Suprapubic skin (tissue), 4 donors: ENCODE results near the gene SNX21. TPM values are rescaled to one million over a fixed set of nuclear protein-coding genes. Genes with fewer than 3 reads are reported as not detected.

ENCODE experiments used
- DNase-seq, 2 donors: peaks; one replicate each; pipeline ENCODE4 v3.0.0-alpha.2; 2019; ENCODE audit warnings: low spot score in 2 of 2
- H3K27ac ChIP-seq: fragments of 200-600 bp; sonication (generic); one replicate; pipeline ENCODE4 v1.5.1; 2019
- H3K27me3 ChIP-seq: fragments of 200-600 bp; sonication (generic); one replicate; pipeline ENCODE4 v1.5.1; 2019
- H3K36me3 ChIP-seq: fragments of 200-600 bp; sonication (generic); one replicate; pipeline ENCODE4 v1.5.1; 2019
- H3K4me1 ChIP-seq: fragments of 200-600 bp; sonication (generic); one replicate; pipeline ENCODE4 v1.5.1; 2019
- H3K4me3 ChIP-seq: fragments of 200-600 bp; sonication (generic); one replicate; pipeline ENCODE4 v1.5.1; 2019; ENCODE audit warnings: mild to moderate bottlenecking
- H3K9me3 ChIP-seq: fragments of 200-600 bp; sonication (generic); one replicate; pipeline ENCODE4 v1.5.1; 2019
- EP300 ChIP-seq: sonication (generic); formaldehyde crosslinking; IDR thresholded peaks from one replicate; pipeline ENCODE4 v1.6.1; 2017; ENCODE audit warnings: antibody characterized with exemption
- POLR2A ChIP-seq, 2 donors: fragments of 450-650 bp; IDR thresholded peaks; one replicate each; pipeline ENCODE4 v1.6.1; 2017; ENCODE audit warnings: antibody characterized with exemption in 2 of 2, mild to moderate bottlenecking in 2 of 2, moderate library complexity in 2 of 2
- POLR2AphosphoS5 ChIP-seq, 3 donors: sonication (generic); formaldehyde crosslinking; IDR thresholded peaks; one replicate each; pipeline ENCODE4 v1.6.1; 2017; ENCODE audit warnings: antibody characterized with exemption in 3 of 3
- WGBS: methylation state at CpG from one replicate; pipeline ENCODE4 v1.1.5; 2018; 5-methylcytosine and 5-hydroxymethylcytosine counted together
- total RNA-seq, 4 donors: library from RNA; depleted of rRNA; stranded (reverse); fragments of >200 nt; gene quantifications; one replicate each; pipeline ENCODE4 v1.1.0, GENCODE V29; 2016
- TF ChIP-seq, protein P1 (sequence below), 2 donors: fragments of 200-600 bp in 1 of 2; fragments of 450-650 bp in 1 of 2; sonication (generic) in 1 of 2; IDR thresholded peaks; one replicate each; pipeline ENCODE4 v1.5.1; 2016 to 2019; ENCODE audit warnings: antibody characterized with exemption in 2 of 2, mild to moderate bottlenecking in 1 of 2, moderate library complexity in 1 of 2

Gene SNX21
- total RNA-seq, 4 donors from 2014 or later, result 106 to 161 (median 143) TPM

DNA sequence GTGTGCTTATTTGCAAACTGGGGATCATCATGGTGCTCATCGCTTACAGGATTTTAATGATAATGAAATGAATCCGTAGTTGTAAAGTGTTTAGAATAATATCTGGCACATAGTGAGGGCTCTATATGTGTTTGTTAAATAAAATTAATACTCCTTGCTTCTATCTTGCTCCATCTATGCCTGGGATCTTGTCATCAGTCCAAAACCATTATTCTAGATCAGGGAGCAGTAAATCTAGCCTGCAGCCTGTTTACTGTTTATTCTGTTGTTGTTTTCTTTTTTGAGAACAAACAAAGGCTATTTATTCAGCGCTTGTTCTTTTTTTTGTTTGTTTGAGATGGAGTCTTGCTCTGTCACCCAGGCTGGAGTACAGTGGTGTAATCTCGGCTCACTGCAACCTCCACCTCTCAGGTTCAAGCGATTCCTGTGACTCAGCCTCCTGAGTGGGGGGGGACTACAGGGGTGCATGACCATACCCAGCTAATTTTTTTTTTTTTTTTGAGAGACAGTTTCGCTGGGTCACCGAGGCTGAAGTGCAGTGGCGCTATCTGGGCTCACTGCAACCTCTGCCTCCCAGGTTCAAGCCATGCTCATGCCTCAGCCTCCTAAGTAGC lies 15.5 kb downstream of the SNX21 start:
- Histone ChIP-seq H3K4me3 (no peak overlapping the region), H3K36me3 (peaks cover 70% of the 10 kb centered on the region), H3K4me1 (no peaks in the 10 kb centered on the region), H3K27me3 (no peaks in the 10 kb centered on the region), H3K9me3 (no peaks in the 10 kb centered on the region), H3K27ac (no peak overlapping the region)
- DNase-seq, result no peak
- 94% methylated on average over 8 of the region's 8 CpGs for WGBS
- TF ChIP-seq POLR2AphosphoS5 (IDR thresholded peaks at IDR 0.05) (no peak), EP300 (no peak), POLR2A (IDR thresholded peaks at IDR 0.05) (no peak)
- TF ChIP-seq, protein P1, sequence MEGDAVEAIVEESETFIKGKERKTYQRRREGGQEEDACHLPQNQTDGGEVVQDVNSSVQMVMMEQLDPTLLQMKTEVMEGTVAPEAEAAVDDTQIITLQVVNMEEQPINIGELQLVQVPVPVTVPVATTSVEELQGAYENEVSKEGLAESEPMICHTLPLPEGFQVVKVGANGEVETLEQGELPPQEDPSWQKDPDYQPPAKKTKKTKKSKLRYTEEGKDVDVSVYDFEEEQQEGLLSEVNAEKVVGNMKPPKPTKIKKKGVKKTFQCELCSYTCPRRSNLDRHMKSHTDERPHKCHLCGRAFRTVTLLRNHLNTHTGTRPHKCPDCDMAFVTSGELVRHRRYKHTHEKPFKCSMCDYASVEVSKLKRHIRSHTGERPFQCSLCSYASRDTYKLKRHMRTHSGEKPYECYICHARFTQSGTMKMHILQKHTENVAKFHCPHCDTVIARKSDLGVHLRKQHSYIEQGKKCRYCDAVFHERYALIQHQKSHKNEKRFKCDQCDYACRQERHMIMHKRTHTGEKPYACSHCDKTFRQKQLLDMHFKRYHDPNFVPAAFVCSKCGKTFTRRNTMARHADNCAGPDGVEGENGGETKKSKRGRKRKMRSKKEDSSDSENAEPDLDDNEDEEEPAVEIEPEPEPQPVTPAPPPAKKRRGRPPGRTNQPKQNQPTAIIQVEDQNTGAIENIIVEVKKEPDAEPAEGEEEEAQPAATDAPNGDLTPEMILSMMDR (IDR thresholded peaks at IDR 0.05), result no peak

DNA sequence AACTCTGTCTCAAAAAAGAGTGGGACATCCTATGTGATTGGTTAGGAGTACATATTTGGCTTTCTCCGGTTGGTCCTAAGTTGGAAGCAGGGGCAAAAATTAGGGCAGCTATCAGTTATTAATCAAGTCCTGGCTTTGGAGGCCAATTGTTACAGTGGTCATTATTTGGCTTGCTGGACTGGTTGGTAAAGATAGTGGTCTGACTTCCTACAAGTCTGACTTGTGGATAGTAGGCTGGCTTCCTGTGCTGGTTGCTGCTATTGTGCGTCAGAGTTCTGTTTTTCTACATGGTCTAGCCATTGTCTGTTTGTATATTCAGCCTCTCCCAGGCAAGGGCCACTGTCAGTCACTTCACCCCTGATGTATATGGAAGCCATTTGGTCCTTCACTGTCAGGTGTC lies 16.6 kb downstream of the SNX21 start:
- 96% methylated on average over 2 of the region's 2 CpGs for WGBS
- Histone ChIP-seq H3K36me3 (peaks cover 58% of the 10 kb centered on the region), H3K27ac (no peak overlapping the region), H3K4me3 (no peak overlapping the region), H3K9me3 (no peaks in the 10 kb centered on the region), H3K27me3 (no peaks in the 10 kb centered on the region), H3K4me1 (peaks cover 6% of the 10 kb centered on the region)
- no peak for DNase-seq
- TF ChIP-seq POLR2AphosphoS5 (IDR thresholded peaks at IDR 0.05), result no peak
- TF ChIP-seq POLR2A (IDR thresholded peaks at IDR 0.05), result no peak
- no peak for TF ChIP-seq EP300
- TF ChIP-seq, protein P1 (IDR thresholded peaks at IDR 0.05), result no peak

DNA sequence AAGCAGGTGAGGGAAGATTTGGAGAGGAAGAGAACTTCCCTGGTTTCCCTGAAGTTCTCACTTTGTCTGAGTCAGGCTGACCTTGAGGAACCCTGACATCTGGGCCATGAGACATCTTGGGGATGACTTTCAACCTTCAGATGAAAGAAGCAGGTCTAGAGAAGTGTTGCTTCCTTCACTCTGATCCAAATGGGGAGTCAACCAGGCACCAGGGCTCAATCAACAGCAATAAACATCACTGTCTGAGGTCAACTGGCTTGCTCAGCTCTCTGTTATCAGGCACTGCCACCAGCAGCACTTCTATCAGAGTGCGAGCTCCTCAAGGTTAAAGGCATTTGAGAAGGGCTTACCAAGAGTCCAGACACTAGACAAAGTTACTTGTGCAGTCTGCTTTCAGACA lies 17.3 kb downstream of the SNX21 start:
- Histone ChIP-seq H3K36me3 (peaks cover 51% of the 10 kb centered on the region), H3K9me3 (no peaks in the 10 kb centered on the region), H3K4me3 (no peak overlapping the region), H3K4me1 (peaks cover 13% of the 10 kb centered on the region), H3K27ac (no peak overlapping the region), H3K27me3 (no peaks in the 10 kb centered on the region)
- TF ChIP-seq, protein P1 (IDR thresholded peaks at IDR 0.05), result no peak
- TF ChIP-seq POLR2AphosphoS5 (IDR thresholded peaks at IDR 0.05) (no peak), POLR2A (IDR thresholded peaks at IDR 0.05) (no peak), EP300 (no peak)
- WGBS, result 100% methylated on average over 1 of the region's 1 CpG
- DNase-seq, result no peak

DNA sequence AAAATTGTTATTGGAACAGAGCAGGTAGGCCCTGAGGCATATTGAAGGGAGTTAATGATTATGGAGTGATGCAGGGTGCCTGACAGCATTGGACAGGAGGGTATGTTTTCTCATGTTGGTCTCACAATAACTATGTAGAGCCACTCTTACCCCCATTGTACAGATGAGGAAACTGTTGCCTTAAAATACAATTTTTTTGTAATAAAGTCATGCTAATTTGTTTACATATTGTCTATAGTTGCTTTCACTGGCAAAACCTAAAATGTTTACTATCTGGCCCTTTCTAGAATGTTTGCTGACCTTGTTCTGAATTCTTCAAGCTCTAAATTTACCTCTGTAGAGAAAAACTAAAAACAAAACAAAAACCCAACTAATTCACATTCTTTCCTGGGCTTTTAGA lies 17.9 kb downstream of the SNX21 start:
- H3K27me3 ChIP-seq, result no peaks in the 10 kb centered on the region
- DNase-seq, result no peak
- H3K27ac ChIP-seq, result no peak overlapping the region
- H3K9me3 ChIP-seq, result no peaks in the 10 kb centered on the region
- H3K36me3 ChIP-seq, result peaks cover 46% of the 10 kb centered on the region
- TF ChIP-seq, protein P1 (IDR thresholded peaks at IDR 0.05), result no peak
- TF ChIP-seq EP300 (no peak), POLR2AphosphoS5 (IDR thresholded peaks at IDR 0.05) (no peak), POLR2A (IDR thresholded peaks at IDR 0.05) (no peak)
- peaks cover 18% of the 10 kb centered on the region for H3K4me1 ChIP-seq
- no peak overlapping the region for H3K4me3 ChIP-seq

DNA sequence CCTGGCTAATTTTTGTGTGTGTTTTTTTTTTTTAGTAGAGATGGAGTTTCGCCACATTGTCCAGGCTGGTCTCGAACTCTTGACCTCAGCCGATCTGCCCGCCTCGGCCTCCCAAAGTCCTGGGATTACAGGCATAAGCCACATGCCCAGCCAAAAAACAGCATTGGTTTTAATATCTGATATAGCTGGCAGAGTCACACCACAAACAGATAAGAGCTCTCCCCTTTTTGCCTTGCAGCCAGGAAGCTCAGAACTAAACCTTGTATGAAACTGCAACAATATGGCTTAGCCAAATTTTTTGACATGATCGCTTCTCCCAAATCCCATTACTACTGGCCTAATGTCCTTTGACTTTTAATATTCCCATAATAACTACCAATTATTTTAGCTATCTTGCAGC lies 18.7 kb downstream of the SNX21 start:
- DNase-seq, result no peak
- Histone ChIP-seq H3K27me3 (no peaks in the 10 kb centered on the region), H3K4me1 (peaks cover 21% of the 10 kb centered on the region), H3K4me3 (no peak overlapping the region), H3K36me3 (peaks cover 38% of the 10 kb centered on the region), H3K27ac (no peak overlapping the region), H3K9me3 (no peaks in the 10 kb centered on the region)
- 96% methylated on average over 6 of the region's 6 CpGs for WGBS
- no peak for TF ChIP-seq POLR2AphosphoS5 (IDR thresholded peaks at IDR 0.05)
- no peak for TF ChIP-seq EP300
- TF ChIP-seq, protein P1 (IDR thresholded peaks at IDR 0.05), result no peak
- no peak for TF ChIP-seq POLR2A (IDR thresholded peaks at IDR 0.05)
